ENCODE data around the gene SULF2.

The SULF2 gene

DNA sequence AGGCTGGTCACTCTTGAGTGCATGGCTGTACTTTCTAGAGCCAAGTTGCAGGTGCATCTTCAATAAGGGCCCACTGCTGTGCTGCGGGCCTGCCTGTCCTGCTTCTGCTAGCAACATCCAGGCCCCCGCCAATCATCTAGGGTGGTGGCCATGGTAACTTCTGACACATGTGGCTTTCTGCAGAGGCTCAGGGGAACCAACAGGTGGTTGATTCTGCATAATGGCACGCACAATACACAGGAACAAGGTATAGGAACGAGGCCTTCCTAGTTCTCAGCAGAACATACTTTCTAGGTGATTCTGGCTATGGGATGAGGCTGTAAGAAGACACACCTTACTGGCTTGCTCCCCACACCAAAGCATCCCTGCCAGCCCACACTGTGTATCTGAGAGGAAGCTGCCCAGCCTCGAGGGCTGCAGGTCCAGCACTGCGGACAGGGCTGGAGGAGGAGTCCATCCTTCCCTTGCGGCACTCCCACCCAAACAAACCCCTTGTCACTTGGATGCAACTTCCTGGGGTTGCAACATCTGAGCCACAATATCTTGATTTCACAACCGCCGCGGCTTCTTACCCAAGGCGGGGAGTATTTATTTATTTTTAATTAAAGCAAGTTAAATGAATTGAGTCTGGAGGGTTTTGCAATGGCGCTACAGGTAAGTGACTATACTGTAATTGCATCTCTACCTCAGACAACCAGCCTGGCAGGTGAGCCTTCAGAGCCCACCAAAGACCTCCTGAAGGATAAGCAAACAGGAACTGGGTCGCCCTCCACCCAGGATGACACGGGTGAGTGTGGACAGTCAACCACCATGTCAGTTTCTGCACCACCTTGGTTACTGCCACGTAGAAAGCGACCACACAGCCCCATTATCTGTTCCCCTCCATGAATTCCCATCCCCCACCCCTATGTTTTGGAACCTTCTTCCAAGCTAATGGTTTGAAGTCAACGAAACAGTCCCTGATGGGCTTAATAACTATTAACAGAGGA lies 49.6 kb downstream of the SULF2 start:
- DNase-seq: peak; percentile 12

DNA sequence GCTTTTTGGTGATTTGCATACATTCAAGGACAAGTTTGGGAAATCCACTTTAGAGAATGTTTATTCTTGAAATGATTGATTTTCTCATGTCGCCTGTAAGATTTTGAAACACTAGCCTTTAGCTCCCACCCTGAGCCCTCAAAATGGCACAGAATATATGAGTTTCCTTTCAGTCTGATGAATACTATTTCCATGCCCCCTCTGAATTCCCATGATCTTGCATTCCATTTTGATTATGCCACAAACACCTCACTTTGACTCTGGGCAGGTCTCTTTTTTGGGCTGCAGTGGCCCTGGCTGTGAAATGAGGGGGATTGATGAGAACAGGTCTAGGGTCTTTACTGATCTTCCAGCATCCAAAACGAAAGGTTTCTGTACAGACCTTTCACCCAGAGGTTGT lies 50.4 kb downstream of the SULF2 start:
- no peak for DNase-seq

DNA sequence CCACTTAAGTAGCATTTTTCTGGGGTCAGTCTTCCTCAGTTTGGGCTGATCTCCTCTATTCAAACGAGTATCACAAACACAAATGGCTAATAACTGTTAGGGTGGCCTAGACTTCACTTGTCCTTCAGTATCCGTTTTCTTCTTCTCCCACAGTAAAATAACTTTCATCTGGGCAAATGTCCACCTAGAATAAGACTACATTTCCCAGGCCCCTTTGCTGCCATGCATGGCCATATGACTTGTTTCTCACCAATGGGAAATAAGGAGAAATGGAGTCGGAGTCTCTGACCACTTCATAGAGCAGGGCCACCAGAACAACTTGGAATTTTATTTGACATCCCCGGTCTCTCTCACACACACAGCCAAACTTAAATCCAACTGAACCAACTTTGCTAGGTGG lies 51.4 kb downstream of the SULF2 start:
- DNase-seq: no peak

DNA sequence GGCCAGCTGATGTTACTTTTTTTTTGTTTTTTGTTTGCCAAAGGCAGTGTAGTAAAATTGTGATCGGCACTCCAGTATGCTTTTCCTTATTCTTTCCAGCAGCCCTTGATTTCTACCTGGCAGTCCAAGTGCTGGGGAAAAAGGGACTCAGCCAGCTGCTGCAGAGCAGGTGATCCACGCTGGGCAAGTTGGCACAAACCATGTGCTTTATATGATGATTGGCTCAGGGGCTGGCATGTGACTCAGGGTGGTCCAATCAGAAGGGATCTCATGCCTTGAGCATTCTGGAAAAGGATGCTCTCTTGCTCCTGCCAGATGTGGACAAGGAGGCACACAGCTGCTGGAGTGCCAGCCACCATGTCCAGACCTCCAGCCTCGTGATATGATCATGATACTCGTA lies 54.5 kb downstream of the SULF2 start:
- no peak for DNase-seq

DNA sequence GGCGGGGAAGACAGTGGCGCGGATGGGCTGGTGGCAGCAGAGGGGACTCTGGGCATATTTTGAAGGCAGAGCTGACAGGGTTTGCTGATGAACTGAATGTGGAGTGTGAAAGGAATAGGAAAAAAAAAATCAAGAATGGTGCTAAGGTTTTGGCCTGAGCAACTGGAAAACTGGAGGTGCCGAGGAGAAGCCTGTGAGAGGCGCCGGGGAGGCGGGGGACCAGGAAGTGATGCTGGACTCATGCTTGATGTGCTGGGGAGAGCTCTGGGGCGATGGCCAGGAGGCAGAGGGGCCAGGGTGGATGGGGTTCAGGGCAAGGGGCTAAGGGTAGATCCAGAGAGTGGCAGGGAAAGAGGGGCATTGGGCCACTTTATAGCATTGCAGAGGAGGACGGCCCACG lies 55.8 kb downstream of the SULF2 start:
- no peak for DNase-seq

DNA sequence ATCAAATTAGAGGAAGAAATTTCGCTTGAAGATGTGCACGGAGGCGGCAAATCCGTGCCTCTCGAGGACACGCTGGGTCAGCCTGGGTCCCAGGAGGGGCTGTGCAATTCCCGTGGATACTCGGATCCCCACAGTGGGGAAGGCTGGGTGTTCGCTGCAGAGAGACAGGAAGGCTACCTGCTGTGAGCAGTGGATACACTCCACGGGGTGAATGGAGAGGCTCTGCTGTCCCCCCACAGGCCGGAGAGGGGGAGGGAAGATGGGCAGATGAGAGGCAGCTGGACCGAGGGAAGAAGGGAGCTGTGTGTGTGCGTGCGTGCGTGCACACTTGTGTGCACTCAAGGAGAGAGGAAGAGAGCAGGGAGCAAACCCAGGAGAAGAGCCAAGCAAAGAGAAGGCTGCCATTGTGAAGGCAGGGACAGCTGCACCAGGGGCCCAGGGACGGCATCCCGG lies 57.3 kb downstream of the SULF2 start:
- no peak for DNase-seq

DNA sequence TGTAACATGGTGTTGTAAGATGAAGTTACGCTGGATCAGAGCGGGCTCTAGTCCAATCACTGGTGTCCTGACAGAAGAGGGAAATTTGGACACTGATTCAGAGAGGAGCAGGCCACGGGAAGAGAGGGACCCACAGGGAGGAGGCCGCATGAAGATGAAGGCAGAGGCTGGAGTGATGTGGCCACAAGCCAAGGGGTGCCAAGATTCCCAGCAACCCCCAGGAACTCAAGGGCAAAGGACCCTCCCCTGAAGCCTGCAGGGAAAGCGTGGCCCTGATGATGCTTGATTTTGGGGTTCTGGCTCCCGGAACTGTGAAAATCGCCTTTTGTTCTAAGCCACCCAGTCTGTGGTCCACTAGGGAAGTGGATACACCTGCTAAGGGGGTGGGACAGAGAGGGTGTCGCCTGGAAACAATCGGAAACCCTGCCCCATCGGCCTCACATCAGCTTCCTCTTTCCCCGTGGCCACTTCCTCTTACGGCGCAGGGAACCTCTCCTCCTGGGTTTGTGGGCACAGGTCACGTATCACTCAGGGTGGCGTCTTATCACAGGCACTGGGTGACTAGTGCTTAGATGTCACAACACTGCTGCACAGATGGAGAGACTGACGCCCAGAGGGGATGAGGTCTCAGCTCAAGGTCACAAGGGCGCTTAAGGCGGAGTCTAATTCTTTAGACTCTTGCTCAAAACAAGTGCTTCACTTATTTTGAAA lies 58.0 kb downstream of the SULF2 start:
- DNase-seq: no peak

DNA sequence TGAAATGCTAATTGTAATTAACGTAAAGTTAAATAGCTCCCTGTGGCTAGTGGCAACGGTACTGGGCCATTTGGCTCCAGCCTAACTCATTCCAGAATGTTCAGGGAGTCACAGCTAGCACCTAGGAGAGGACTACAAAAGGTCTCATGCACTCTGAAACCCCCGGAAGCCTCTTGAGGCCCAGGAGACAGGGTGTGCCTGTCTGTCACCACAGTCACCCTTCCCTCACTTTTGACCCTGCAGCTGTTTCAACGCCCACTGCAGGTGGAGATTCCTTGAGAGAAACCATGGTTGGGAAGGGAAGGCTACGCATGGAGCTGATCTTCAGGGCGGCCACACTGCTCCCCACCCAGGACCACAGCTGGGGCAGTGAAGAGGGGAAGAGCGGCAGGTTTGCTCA lies 58.6 kb downstream of the SULF2 start:
- DNase-seq: no peak

DNA sequence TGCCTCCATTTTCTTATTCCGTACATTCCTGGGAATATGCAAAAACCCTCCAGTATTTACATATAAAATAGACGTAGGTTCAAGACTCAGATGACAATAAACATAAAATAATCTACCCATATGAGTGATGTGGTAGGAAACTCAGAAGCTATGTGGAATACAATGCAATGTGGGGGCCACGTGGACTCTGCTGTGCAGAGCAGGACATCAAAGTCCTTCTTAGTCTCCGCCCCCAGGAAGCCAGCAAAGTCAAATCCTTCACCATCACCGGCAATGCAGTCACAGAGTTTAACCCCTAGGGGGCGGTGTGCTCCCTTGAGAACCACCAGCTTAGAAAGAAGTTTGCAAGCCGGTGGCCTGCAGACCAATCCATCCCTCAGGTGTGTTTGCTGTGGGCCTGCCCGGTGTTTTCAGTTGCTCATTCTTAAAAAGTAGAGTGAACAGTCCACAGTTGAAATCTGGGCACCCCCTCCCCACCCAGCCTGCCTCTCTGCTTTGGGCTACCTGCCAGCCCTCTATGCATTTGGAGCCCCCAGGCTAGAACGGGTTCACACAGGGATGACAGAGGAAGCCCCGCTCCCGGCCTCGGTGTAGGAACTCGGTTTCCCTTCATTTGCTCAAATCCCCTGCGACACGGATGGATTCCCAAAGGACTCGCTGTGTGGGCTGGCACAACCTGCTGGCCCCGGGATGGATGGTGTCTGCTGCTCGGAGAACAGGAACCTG lies 59.9 kb downstream of the SULF2 start:
- peak; percentile 82 for DNase-seq

DNA sequence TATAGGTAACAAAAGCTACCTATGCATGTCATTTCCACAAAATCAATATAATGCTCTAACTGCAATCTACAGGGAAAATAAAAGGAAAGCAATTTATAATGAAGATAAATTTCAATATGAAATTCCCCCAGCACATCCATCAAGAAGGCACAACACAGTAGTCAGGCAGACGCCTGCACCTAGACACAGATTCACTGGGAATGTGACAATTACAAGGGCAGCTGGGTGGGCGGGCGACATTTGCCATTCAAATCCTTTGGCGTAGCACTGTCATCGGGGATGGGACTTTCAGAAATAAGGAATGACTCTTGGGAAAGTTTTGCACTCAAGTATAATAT lies 60.4 kb downstream of the SULF2 start:
- no peak for DNase-seq

DNA sequence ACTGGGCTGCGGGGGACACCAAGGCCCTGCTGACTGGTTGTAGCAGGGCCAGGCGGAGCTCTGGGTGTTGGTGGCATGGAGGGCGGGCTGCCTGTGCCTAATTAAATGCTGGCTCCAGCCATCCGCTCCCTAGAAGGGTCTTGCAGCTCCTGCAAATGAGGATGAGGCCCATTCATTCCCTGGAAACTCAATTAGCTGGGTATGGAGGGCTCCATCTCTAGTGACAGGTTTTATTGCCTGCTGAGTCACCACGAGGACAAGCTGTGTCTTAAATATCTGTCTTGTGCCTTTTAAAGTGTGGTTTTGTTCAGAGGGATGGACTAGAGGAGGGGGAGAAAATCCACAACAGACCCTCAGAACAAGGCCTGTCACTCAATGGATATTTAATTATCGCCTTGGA lies 60.9 kb downstream of the SULF2 start:
- DNase-seq: peak; percentile 47

DNA sequence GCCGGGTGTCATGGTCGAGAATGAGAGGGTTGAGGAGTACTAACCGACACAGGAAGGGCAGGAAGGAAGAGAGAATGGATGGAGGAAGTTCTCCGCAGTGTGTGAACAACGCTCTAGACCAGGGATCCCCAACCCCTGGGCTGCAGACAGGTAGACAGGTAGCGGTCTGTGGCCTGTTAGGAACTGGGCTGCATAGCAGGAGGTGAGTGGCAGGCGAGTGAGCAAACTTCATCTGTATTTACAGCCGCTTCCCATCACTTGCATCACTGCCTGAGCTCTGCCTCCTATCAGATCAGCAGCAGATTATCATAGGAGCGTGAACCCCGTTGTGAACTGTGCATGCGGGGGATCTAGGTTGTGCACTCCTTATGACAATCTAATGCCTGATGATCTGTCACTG lies 62.0 kb downstream of the SULF2 start:
- DNase-seq: no peak

DNA sequence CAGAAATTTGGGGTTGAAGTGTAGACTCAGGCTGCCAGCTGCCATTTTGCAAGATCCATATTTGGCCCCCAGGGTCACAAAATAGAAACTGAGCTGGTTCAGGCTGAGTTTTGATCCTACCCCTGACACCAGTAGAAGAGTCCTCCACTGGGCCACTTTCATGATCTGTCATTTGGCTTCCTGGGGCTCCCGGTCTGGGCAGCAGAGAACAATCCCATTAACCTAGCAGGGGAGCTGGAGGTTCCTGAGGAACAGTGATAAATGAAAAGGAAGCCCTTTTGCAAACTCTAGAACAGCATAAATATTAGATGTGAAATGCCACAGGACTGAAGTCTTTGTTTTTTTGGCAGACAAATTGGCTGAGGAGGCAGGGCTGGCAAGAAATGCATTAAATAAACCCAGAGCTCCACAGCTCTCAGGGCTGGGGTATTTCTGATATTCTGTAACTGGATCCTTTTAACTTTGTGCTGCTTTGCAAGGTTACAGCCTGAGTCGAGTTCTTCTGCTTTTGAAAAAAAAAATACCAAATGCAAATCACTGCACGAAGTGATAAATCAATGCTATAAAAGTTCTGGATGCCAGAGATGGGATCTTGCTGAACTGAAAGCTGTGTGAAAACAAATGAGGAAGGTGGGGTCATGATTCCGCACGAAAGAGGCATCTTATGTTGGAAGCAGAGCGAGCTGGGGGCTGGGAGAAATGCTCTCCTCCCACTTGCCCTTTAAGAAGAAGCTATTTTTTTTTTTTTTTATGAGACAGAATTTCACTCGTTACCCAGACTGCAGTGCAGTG lies 64.4 kb downstream of the SULF2 start:
- DNase-seq: peak; percentile 93

DNA sequence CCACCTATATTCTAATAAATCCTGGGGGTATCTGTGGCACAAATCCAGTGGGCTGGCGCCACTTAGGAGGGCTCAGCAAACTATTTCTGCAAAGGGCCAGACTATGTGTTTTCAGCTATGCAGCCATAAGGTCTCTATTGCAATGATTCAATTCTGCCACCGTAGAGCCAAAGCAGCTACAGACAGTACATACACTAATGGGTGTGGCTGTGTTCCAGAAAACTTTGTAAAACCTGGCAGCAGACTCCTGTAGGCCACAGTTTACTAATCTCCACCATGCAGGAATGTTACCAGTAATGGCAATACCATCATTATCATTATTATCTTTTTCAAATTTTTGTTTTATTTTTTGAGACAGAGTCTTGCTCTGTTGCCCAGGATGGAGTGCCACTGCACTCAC lies 65.7 kb downstream of the SULF2 start:
- DNase-seq: peak; percentile 31

DNA sequence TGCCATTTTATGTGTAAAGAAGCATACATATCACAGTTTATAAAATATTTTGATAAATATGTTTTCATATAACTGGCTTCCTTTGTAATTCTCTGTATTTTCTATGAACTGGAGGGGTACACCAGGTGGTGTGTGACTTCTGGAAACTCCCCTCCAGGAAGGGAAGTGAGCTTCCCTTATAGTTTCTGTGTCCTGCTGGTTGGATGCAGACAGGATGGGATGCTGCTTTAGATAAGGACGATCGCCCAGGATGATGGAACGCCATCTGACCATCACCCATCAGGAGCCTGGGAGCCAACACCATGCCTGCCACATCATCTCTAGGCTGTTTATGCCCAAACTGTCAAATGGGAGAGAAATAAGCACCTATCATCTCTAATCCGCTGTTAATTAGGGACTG lies 66.1 kb downstream of the SULF2 start:
- DNase-seq: no peak

DNA sequence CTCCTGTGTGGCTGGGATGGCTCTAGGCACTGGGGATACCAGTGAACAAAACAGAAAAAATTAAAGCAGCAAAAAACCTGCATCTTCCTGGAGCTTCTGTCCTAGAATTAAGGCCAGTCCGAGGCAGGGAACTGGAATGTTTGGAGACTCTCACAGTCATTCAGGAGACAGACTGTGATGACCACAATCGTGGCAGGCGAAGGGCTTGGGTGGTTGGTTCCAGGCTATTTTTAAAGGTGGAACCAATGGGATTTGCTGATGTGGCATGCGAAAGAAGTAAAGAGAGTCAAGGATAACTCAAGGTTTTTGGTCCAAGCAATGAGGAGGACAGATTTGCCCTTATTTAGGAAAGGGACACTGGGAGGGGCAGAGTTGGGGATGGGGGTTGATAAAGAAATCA lies 66.9 kb downstream of the SULF2 start:
- DNase-seq: no peak

DNA sequence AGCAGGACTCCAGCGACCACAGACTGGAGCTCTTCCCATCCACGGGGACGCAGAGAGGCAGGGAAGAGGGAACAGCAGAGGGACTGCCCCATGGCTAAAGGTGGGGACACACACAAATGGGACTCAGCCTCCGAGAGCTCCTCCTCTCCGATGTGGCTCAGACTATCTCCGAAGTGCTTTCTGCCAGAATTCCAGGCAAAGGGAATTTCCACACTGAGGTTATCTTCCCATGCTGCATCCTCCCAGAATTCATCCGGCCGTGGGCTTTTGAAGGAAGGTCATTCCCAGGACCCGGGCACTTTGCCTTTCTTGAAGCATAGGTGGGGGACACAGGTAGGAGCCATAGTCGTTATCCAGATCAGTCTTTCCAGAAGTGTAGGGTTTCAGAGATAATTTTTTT lies 67.9 kb downstream of the SULF2 start:
- DNase-seq: no peak

DNA sequence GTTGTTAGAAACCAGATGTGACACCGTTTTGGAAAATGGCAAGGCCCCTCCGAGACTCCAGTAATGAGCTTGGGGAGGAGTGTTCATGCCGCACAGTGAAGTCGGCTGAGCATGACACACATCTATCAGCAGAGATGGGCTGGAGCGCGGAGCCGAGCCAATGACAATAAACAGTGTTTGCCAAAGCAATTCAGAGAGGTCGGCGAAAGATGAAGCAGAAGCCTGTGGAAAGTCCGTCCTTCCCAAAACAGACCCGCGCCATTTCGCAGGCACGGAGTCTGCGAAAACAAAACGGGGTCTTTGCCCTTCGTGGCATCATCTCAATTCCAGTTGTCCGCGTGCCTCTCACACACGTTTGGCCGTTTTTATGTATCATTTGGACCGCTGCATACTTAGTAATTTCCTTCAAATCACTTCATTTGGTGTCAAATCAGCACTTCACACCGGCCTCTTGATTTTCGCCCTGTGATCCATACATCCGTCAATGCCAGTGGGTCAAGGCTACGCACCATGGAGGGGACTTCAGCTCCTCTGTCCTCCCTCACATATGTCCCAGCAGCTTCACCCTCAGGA lies 71.3 kb downstream of the SULF2 start:
- peak; percentile 51 for DNase-seq

DNA sequence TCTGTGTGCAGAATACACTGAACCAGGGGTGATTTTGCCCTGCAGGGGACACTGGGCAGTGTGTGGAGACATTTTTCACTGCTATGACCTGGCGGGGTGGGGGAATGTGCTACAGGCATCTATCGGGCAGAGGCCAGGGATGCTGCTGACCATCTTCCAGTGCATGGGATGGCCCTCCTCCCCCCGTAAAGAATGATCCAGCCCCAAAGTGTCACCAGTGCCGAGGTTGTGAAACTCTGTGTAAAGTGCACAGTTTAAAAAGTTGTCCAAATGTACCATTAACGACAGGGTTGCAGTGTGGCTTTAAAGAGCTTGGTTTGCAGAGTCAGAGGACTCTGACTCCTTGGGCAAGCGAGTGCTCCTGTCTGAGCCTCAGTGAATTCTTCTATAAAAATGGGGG lies 72.1 kb downstream of the SULF2 start:
- no peak for DNase-seq

DNA sequence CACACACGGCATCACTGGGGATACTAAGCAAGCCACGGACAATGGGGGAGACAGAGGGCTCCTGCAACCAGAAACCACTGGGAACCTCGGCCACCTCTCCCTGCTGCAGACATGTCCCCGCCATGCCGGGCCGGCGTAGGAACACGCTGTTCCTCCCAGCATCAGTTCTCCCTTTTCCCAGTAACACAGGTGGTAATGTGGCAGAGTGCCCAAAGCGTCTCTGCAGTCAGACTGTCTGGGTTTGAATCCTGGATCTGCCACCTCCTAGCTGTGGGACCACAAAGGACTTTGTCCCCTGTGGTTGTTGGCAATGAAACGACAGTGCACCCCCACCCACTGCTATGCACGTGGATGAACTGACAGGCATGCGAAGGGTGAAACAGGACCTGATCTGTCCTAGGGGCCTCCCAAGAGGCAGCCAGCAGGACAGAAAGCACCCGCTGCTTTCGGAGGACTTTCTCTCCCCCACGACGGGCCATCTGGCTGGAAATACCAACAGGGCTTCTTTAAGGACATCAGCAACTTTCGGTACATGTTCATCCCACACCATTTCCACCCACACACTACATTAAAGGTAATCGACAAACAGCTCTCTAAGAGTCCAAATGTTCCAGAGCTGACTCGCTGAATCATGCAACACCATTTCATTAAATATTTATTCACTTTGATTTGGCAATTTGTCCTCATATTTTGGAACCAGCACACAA lies 74.1 kb downstream of the SULF2 start:
- DNase-seq: no peak

DNA sequence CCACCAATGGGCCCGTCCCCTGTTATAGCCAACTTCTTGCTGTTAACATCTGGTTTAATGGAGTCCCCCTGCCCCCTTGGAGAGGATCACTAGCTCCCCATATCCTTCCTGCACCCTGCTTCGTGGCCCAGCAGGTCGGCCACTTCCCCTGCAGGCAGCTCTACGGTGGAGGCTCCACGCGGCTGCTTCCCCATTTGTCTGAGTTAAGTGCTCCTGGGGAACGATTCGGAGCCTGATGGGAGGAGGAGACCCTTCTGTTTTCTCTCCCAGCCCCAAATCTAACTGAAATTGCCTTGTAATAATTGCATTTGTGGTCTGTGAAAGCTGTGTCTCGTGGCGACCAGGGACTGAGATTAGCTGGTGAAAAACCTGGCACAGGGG lies 74.6 kb downstream of the SULF2 start:
- no peak for DNase-seq

All from fibroblast of skin of right quadriceps (primary cell).